Vagina (tissue), 2 donors: ENCODE data around the gene ATP5F1C. TPM values are rescaled to one million over a fixed set of nuclear protein-coding genes. Genes with fewer than 3 reads are reported as not detected.
"Not testable (repeated sequence)": the region's sequence is repeated elsewhere in the genome, so short reads cannot be mapped to it uniquely, and the experiment has no call there.

Experiments
- DNase-seq, 2 donors: peaks; one replicate each; pipeline ENCODE4 v3.0.0-alpha.2; 2017; ENCODE audit errors: extremely low spot score in 2 of 2
- H3K27ac ChIP-seq: fragments of 200-600 bp; sonication (generic); one replicate; pipeline ENCODE4 v1.5.1; 2019
- H3K27me3 ChIP-seq: fragments of 200-600 bp; sonication (generic); one replicate; pipeline ENCODE4 v1.5.1; 2019
- H3K36me3 ChIP-seq, 2 donors: fragments of 200-600 bp; sonication (generic); one replicate each; pipeline ENCODE4 v1.5.1; 2017 to 2019
- H3K4me1 ChIP-seq: fragments of 200-600 bp; sonication (generic); one replicate; pipeline ENCODE4 v1.5.1; 2019
- H3K4me3 ChIP-seq, 2 donors: fragments of 200-600 bp; sonication (generic); 1 replicate in 1 of 2; 2 replicates in 1 of 2; pipeline ENCODE4 v1.5.1; 2016 to 2019
- H3K9me3 ChIP-seq: fragments of 200-600 bp; sonication (generic); one replicate; pipeline ENCODE4 v1.5.1; 2019
- POLR2A ChIP-seq, 2 donors: fragments of 450-650 bp; IDR thresholded peaks; one replicate each; pipeline ENCODE4 v1.6.1; 2017; ENCODE audit warnings: antibody characterized with exemption in 2 of 2, mild to moderate bottlenecking in 2 of 2, moderate library complexity in 2 of 2
- POLR2AphosphoS5 ChIP-seq, 2 donors: sonication (generic); formaldehyde crosslinking; IDR thresholded peaks; one replicate each; pipeline ENCODE4 v1.9.0; 2017; ENCODE audit warnings: antibody characterized with exemption in 2 of 2, mild to moderate bottlenecking in 2 of 2, low read depth in 1 of 2; ENCODE audit not compliant: insufficient read depth in 1 of 2
- intact Hi-C: fragments of 100-400 bp; cut with DNase I; formaldehyde crosslinking; loops from one replicate; pipeline ENCODE4 v1.15.1; 2023
- total RNA-seq: library from RNA; depleted of rRNA; stranded (reverse); fragments of >200 nt; gene quantifications from one replicate; pipeline ENCODE4 v1.2.3, GENCODE V29; 2016
- TF ChIP-seq, protein P1 (sequence below), 3 experiments: fragments of 450-650 bp in 2 of 3; fragments of 200-600 bp in 1 of 3; sonication (generic) in 1 of 3; IDR thresholded peaks; one replicate each; pipeline ENCODE4 v1.5.1; 2017 to 2019; ENCODE audit warnings: antibody characterized with exemption in 3 of 3, mild to moderate bottlenecking in 2 of 3, moderate library complexity in 2 of 3

The ATP5F1C gene
- total RNA-seq = 188 TPM

DNA sequence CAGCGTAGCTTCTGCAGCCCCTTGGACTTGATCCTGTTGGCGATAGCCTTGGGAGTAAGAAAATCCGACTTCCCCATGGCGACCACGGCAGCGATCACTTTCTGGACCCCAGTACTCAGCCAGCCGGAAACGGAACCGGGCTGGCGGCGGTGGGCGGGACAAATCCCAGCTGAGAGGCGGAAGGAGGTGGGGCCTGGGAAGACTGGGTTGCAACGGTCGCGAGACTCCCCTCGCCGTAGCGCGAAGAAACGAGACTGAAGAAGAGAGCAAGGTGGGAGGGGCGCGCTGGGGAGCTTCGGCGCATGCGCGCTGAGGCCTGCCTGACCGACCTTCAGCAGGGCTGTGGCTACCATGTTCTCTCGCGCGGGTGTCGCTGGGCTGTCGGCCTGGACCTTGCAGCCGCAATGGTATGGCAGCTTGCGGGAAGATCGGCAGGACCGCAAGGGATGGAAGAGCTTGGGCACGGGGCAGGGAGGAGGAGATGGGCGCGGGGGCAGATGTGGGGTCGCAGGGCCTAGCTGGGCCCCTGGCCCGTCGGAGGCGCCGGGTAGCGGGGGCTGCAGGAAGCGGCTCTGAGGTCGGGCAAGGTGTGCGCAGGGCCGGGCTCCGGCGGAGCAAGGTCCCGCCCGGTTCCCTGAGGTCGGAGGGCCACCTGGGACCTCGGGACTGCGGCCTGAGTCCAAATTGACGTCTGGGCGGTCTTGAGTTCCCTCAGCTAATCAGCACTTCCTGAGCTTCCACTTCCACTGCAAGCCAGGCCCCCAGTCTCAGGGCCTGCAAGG, at the start of gene ATP5F1C, which contains the start of gene KIN:
Gene ATP5F1C, plus strand, starts transcription at position 321 of the 782 bp plus-strand sequence. Its CDS starts 31 bp downstream, at position 352.
Gene KIN, minus strand, starts transcription at position 137 of the 782 bp plus-strand sequence. Its CDS starts 60 bp downstream, at position 77.
- TF ChIP-seq, protein P1, sequence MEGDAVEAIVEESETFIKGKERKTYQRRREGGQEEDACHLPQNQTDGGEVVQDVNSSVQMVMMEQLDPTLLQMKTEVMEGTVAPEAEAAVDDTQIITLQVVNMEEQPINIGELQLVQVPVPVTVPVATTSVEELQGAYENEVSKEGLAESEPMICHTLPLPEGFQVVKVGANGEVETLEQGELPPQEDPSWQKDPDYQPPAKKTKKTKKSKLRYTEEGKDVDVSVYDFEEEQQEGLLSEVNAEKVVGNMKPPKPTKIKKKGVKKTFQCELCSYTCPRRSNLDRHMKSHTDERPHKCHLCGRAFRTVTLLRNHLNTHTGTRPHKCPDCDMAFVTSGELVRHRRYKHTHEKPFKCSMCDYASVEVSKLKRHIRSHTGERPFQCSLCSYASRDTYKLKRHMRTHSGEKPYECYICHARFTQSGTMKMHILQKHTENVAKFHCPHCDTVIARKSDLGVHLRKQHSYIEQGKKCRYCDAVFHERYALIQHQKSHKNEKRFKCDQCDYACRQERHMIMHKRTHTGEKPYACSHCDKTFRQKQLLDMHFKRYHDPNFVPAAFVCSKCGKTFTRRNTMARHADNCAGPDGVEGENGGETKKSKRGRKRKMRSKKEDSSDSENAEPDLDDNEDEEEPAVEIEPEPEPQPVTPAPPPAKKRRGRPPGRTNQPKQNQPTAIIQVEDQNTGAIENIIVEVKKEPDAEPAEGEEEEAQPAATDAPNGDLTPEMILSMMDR (IDR thresholded peaks at IDR 0.05) = no peak
- TF ChIP-seq POLR2A (IDR thresholded peaks at IDR 0.05) = peak in 1 of 2 donors; percentile 42
- TF ChIP-seq POLR2AphosphoS5 (IDR thresholded peaks at IDR 0.05; ENCODE audit: insufficient read depth in 1 of 2, low read depth in 1 of 2) = peak; percentile 91 to 92
- peak in 1 of 2 donors; percentile 93 for DNase-seq
- intact Hi-C loops = no loop called here
- Histone ChIP-seq H3K4me1 (peaks cover 66% of the 10 kb centered on the region), H3K36me3 (peaks cover 0 to 5% of the 10 kb centered on the region in 2 donors), H3K27ac (peak within 1 kb of the TSS; percentile 84), H3K27me3 (no peaks in the 10 kb centered on the region), H3K9me3 (no peaks in the 10 kb centered on the region), H3K4me3 (peak within 1 kb of the TSS; percentile 93 to 97)

DNA sequence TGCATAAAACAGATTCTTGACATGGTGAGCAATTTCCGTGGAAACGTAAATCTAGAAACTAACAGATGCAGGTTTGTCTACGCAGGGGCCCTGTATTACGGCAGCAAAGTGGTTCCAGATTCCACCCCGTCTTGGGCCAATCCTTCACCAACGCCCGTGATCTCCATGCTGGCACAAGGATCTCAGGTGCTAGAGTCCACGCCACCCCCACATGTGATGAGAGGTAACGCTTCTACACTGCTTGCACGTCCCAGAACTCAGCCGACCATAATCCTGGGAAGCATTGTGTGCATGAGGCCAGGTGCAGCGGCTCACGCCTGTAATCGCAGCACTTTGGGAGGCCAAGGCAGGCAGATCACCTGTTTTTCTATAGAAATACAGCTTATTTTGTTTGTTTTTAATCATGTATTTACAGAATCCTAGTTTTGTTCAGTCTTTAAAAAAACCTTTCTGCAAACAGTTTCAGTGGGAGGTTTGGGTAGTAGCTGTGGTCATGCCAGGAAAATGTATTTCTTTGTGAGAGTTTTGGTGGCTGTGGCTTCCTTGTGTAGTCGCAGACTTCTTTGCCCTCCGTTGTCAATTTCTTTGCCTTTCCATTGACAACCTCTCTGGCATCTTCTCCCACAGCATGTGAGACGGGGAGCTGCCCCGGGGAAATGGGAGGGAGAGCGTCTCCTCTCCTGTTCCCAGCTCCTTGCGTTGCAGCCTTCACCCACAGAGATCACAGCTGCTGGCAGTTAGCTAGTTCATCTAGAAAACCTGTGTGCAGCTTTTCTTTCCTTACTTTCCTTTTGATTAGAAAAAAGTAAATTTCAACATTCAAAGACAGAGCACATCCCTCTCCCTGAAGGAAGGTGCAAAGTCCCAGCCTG, 49.2 kb upstream of the ATP5F1C start:
- H3K4me1 ChIP-seq = no peaks in the 10 kb centered on the region
- no peaks in the 10 kb centered on the region for H3K27me3 ChIP-seq
- intact Hi-C loops = no loop called here
- H3K4me3 ChIP-seq = no peak overlapping the region
- TF ChIP-seq, protein P1 (IDR thresholded peaks at IDR 0.05) = no peak
- TF ChIP-seq POLR2AphosphoS5 (IDR thresholded peaks at IDR 0.05; ENCODE audit: insufficient read depth in 1 of 2, low read depth in 1 of 2) (no peak), POLR2A (IDR thresholded peaks at IDR 0.05) (no peak)
- no peaks in the 10 kb centered on the region for H3K9me3 ChIP-seq
- no peak for DNase-seq
- no peak overlapping the region for H3K27ac ChIP-seq
- no peaks in the 10 kb centered on the region for H3K36me3 ChIP-seq

DNA sequence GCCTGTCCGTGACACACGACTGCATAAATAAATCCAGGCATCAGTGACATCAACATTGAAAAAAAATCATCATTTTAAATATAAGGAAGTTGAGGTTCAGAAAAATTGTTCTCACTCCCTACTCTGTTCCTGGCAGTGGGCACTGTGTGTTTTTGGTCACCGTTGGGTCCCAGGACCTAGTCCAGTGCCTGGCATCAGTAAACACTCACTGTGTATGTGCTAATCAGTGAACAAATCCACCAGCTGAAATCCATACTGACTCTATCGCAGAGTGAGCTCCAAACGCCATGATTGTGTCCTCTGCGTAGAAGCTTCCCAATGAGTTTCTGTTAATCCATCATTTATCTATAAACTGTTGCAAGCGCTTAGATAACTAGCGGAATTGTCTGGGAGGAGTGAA, 43.7 kb upstream of the ATP5F1C start:
- TF ChIP-seq POLR2A (IDR thresholded peaks at IDR 0.05) = no peak
- no peak overlapping the region for H3K4me3 ChIP-seq
- H3K9me3 ChIP-seq = no peaks in the 10 kb centered on the region
- no peaks in the 10 kb centered on the region for H3K36me3 ChIP-seq
- H3K27me3 ChIP-seq = no peaks in the 10 kb centered on the region
- no peaks in the 10 kb centered on the region for H3K4me1 ChIP-seq
- intact Hi-C loops = no loop called here
- DNase-seq = peak in 1 of 2 donors; percentile 20
- H3K27ac ChIP-seq = no peak overlapping the region

DNA sequence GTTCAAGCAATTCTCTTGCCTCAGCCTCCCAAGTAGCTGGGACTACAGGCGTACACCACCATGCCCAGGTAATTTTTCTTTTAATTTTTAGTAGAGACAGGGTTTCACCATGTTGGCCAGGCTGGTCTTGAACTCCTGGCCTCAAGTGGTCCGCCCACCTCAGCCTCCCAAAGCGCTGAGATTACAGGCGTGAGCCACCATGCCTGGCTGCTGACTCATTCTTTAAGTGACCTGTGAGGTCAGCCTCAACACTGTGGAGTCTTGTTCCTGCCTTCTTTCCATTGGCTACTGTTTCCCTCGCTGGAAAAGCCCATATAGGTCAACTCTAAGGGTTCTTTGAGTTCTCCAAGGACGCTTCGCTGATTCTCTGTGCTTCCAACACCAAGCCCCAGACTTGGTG, 39.3 kb upstream of the ATP5F1C start:
- peaks cover 0 to 15% of the 10 kb centered on the region in 2 donors for H3K36me3 ChIP-seq
- H3K27ac ChIP-seq, H3K9me3 ChIP-seq, H3K4me3 ChIP-seq, H3K4me1 ChIP-seq, H3K27me3 ChIP-seq, intact Hi-C loops: not testable (repeated sequence)
- DNase-seq = peak in 1 of 2 donors; percentile 25

DNA sequence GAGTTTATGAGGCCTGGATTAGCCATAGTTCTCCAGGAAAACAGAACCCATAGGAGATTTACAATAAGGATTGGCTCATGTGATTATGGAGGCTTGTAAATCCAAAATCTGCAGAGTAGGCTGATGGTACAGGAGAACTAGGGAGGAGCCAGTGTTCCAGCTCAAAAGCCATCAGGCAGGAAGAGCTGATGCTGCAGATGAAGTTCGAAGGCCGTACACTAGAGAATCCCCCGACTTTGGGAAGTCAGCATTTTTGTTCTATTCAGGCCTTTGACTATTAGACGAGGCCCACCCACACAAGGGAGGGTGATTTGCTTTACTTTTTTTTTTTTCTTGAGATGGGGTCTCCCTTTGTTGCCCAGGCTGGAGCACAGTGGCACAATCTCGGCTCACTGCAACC, 37.8 kb upstream of the ATP5F1C start:
- Histone ChIP-seq H3K36me3 (peaks cover 0 to 30% of the 10 kb centered on the region in 2 donors), H3K4me3 (no peak overlapping the region), H3K4me1 (no peaks in the 10 kb centered on the region), H3K27me3 (no peaks in the 10 kb centered on the region), H3K9me3 (no peaks in the 10 kb centered on the region), H3K27ac (no peak overlapping the region)
- peak in 1 of 2 donors; percentile 13 for DNase-seq
- TF ChIP-seq, protein P1 (IDR thresholded peaks at IDR 0.05) = no peak
- no peak for TF ChIP-seq POLR2AphosphoS5 (IDR thresholded peaks at IDR 0.05; ENCODE audit: insufficient read depth in 1 of 2, low read depth in 1 of 2)
- TF ChIP-seq POLR2A (IDR thresholded peaks at IDR 0.05) = no peak
- intact Hi-C loops = no loop called here
